Adrenal gland (tissue), 5 donors: ENCODE results near the gene IL6.
"Not testable (repeated sequence)": the region's sequence is repeated elsewhere in the genome, so short reads cannot be mapped to it uniquely, and the experiment has no call there.

Experiments
- POLR2A ChIP-seq, 2 donors: fragments of 450-650 bp; IDR thresholded peaks; one replicate each; pipeline ENCODE4 v1.6.1; 2017; ENCODE audit warnings: antibody characterized with exemption in 2 of 2, mild to moderate bottlenecking in 2 of 2, moderate library complexity in 1 of 2
- TF ChIP-seq, protein P1 (sequence below), 6 experiments: fragments of 450-650 bp in 4 of 6; fragments of 200-600 bp in 2 of 6; sonication (generic) in 1 of 6; IDR thresholded peaks; 1 replicate in 5 of 6; 2 replicates in 1 of 6; pipeline versions ENCODE4 v1.5.1 to v1.8.0; 2016 to 2021; ENCODE audit warnings: antibody characterized with exemption in 6 of 6, mild to moderate bottlenecking in 2 of 6, moderate library complexity in 1 of 6
- donor health status: DM: no; HTN: no; CAD: no.

- TF ChIP-seq, protein P1, sequence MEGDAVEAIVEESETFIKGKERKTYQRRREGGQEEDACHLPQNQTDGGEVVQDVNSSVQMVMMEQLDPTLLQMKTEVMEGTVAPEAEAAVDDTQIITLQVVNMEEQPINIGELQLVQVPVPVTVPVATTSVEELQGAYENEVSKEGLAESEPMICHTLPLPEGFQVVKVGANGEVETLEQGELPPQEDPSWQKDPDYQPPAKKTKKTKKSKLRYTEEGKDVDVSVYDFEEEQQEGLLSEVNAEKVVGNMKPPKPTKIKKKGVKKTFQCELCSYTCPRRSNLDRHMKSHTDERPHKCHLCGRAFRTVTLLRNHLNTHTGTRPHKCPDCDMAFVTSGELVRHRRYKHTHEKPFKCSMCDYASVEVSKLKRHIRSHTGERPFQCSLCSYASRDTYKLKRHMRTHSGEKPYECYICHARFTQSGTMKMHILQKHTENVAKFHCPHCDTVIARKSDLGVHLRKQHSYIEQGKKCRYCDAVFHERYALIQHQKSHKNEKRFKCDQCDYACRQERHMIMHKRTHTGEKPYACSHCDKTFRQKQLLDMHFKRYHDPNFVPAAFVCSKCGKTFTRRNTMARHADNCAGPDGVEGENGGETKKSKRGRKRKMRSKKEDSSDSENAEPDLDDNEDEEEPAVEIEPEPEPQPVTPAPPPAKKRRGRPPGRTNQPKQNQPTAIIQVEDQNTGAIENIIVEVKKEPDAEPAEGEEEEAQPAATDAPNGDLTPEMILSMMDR (IDR thresholded peaks at IDR 0.05) = not testable (repeated sequence)
- not testable (repeated sequence) for TF ChIP-seq POLR2A (IDR thresholded peaks at IDR 0.05)
These were observed 38.1 kb upstream of the IL6 start for GRCh38 chr7:22688934-22689333.
